LoVo (cell line): ENCODE measurements around the gene PPP6R2.
"Not testable (repeated sequence)": the region's sequence is repeated elsewhere in the genome, so short reads cannot be mapped to it uniquely, and the experiment has no call there.

ENCODE experiments used
- DNase-seq: peaks from one replicate; pipeline ENCODE4 v3.0.0-alpha.2; 2016; ENCODE audit warnings: low spot score

Gene PPP6R2

GRCh38 chr22:50317178-50317577 is 25.9 kb upstream of the PPP6R2 start:
- DNase-seq, result no peak

GRCh38 chr22:50317674-50318073 is 25.5 kb upstream of the PPP6R2 start:
- DNase-seq, result no peak

GRCh38 chr22:50318356-50318697 is 24.8 kb upstream of the PPP6R2 start:
- DNase-seq, result no peak

GRCh38 chr22:50318698-50319411 is 24.3 kb upstream of the PPP6R2 start:
- DNase-seq, result no peak

- no peak for DNase-seq
These were observed 23.6 kb upstream of the PPP6R2 start for GRCh38 chr22:50319503-50319951.

- DNase-seq, result no peak
These were observed 23.0 kb upstream of the PPP6R2 start for GRCh38 chr22:50320116-50320515.

GRCh38 chr22:50320671-50321325 is 22.3 kb upstream of the PPP6R2 start:
- DNase-seq, result no peak

GRCh38 chr22:50322382-50323104 is 20.6 kb upstream of the PPP6R2 start:
- DNase-seq, result not testable (repeated sequence)

GRCh38 chr22:50323900-50324299 is 19.2 kb upstream of the PPP6R2 start:
- DNase-seq, result no peak

- DNase-seq, result no peak
These were observed 17.5 kb upstream of the PPP6R2 start for GRCh38 chr22:50325444-50326224.

- DNase-seq, result no peak
These were observed 16.7 kb upstream of the PPP6R2 start for GRCh38 chr22:50326225-50326955.

- peak; percentile 94 for DNase-seq
These were observed 16.0 kb upstream of the PPP6R2 start, which contains the start of gene DENND6B for GRCh38 chr22:50326956-50327710. Gene DENND6B (minus strand): TSS chr22:50327012. CDS start chr22:50326988, 24 bp downstream.

GRCh38 chr22:50327711-50328019 is 15.5 kb upstream of the PPP6R2 start:
- no peak for DNase-seq

- DNase-seq, result no peak
These were observed 13.9 kb upstream of the PPP6R2 start for GRCh38 chr22:50329236-50329635.

GRCh38 chr22:50334433-50334832 is 8.7 kb upstream of the PPP6R2 start:
- not testable (repeated sequence) for DNase-seq

GRCh38 chr22:50337262-50338041 is 5.7 kb upstream of the PPP6R2 start:
- no peak for DNase-seq

- DNase-seq, result no peak
These were observed 5.0 kb upstream of the PPP6R2 start for GRCh38 chr22:50338042-50338573.

GRCh38 chr22:50338860-50339462 is 4.2 kb upstream of the PPP6R2 start:
- DNase-seq, result no peak
